Measurements from ENCODE around the gene HOXA4.

Gene HOXA4

GRCh38 chr7:27157702-27158431 is 27.3 kb upstream of the HOXA4 start:
- Mint-ChIP-seq H3K4me1 (ENCODE audit: low read depth) (peaks cover 57% of the 10 kb centered on the region), H3K27ac (no peak overlapping the region), H3K4me3 (no peak overlapping the region)

GRCh38 chr7:27156916-27157701 is 26.6 kb upstream of the HOXA4 start:
- Mint-ChIP-seq H3K9me3 (no peaks in the 10 kb centered on the region), H3K27me3 (peaks cover 93% of the 10 kb centered on the region), H3K4me1 (ENCODE audit: low read depth) (peaks cover 62% of the 10 kb centered on the region), H3K27ac (no peak overlapping the region), H3K36me3 (ENCODE audit: low read depth) (no peaks in the 10 kb centered on the region), H3K4me3 (peak overlapping the region; percentile 42)
- intact Hi-C loops (cut with micrococcal nuclease): loop anchor here (10.0 kb wide), 1 partner anchor 62 kb away; the partner anchor contains the start of gene HOXA1

More at GRCh38 chr7:27157702-27158431, 27.3 kb upstream of the HOXA4 start:
- Mint-ChIP-seq H3K9me3 (no peaks in the 10 kb centered on the region), H3K36me3 (ENCODE audit: low read depth) (no peaks in the 10 kb centered on the region), H3K27me3 (peaks cover 89% of the 10 kb centered on the region)
- intact Hi-C loops (cut with micrococcal nuclease): loop anchor here (10.0 kb wide), 1 partner anchor 63 kb away; the partner anchor contains the start of gene HOXA1

- Mint-ChIP-seq H3K4me1 (ENCODE audit: low read depth) (peaks cover 64% of the 10 kb centered on the region), H3K27me3 (peaks cover 93% of the 10 kb centered on the region), H3K9me3 (no peaks in the 10 kb centered on the region), H3K36me3 (ENCODE audit: low read depth) (no peaks in the 10 kb centered on the region), H3K27ac (no peak within 1 kb of the TSS), H3K4me3 (peak within 1 kb of the TSS; percentile 73)
- intact Hi-C loops (cut with micrococcal nuclease): loop anchor here (10.0 kb wide), 1 partner anchor 62 kb away; the partner anchor contains the start of gene HOXA1
Measured at GRCh38 chr7:27156508-27156898, 25.9 kb upstream of the HOXA4 start, which contains the start of gene HOXA7. HOXA7 (minus strand) TSS chr7:27156675; CDS start chr7:27156545, 130 bp downstream.

GRCh38 chr7:27155816-27156507 is 25.4 kb upstream of the HOXA4 start:
- Mint-ChIP-seq H3K4me1 (ENCODE audit: low read depth) (peaks cover 69% of the 10 kb centered on the region), H3K4me3 (peak overlapping the region; percentile 73), H3K27me3 (peaks cover 99% of the 10 kb centered on the region), H3K36me3 (ENCODE audit: low read depth) (no peaks in the 10 kb centered on the region), H3K9me3 (no peaks in the 10 kb centered on the region), H3K27ac (no peak overlapping the region)
- intact Hi-C loops (cut with micrococcal nuclease): loop anchor here (10.0 kb wide), 1 partner anchor 61 kb away; the partner anchor contains the start of gene HOXA1

- Mint-ChIP-seq H3K36me3 (ENCODE audit: low read depth) (no peaks in the 10 kb centered on the region), H3K4me1 (ENCODE audit: low read depth) (peaks cover 73% of the 10 kb centered on the region), H3K27ac (no peak overlapping the region), H3K27me3 (peaks cover 99% of the 10 kb centered on the region), H3K9me3 (no peaks in the 10 kb centered on the region), H3K4me3 (peak overlapping the region; percentile 71)
- intact Hi-C loops (cut with micrococcal nuclease): loop anchor here (10.0 kb wide), 1 partner anchor 60 kb away; the partner anchor contains the start of gene HOXA1
Measured at GRCh38 chr7:27154901-27155815, 24.6 kb upstream of the HOXA4 start.

- Mint-ChIP-seq H3K4me3 (peak overlapping the region; percentile 71), H3K9me3 (no peaks in the 10 kb centered on the region), H3K4me1 (ENCODE audit: low read depth) (peaks cover 66% of the 10 kb centered on the region), H3K36me3 (ENCODE audit: low read depth) (no peaks in the 10 kb centered on the region), H3K27ac (no peak overlapping the region), H3K27me3 (peaks cover 99% of the 10 kb centered on the region)
- intact Hi-C loops (cut with micrococcal nuclease): loop anchor here (10.0 kb wide), 1 partner anchor 60 kb away; the partner anchor contains the start of gene HOXA1
Measured at GRCh38 chr7:27154369-27154768, 23.8 kb upstream of the HOXA4 start.

- no peak overlapping the region for H3K4me3 Mint-ChIP-seq
- H3K27me3 Mint-ChIP-seq: peaks cover 99% of the 10 kb centered on the region
- intact Hi-C loops (cut with micrococcal nuclease): loop anchor here (10.0 kb wide), 1 partner anchor 59 kb away; the partner anchor contains the start of gene HOXA1
- peaks cover 62% of the 10 kb centered on the region for H3K4me1 Mint-ChIP-seq (ENCODE audit: low read depth)
- no peaks in the 10 kb centered on the region for H3K36me3 Mint-ChIP-seq (ENCODE audit: low read depth)
- no peaks in the 10 kb centered on the region for H3K9me3 Mint-ChIP-seq
- H3K27ac Mint-ChIP-seq: no peak overlapping the region
Measured at GRCh38 chr7:27153526-27153925, 23.0 kb upstream of the HOXA4 start.

- no peak overlapping the region for H3K4me3 Mint-ChIP-seq
Measured at GRCh38 chr7:27152816-27153442, 22.4 kb upstream of the HOXA4 start.

GRCh38 chr7:27151931-27152815 is 21.6 kb upstream of the HOXA4 start, which contains the start of gene HOXA3:
HOXA3 (minus strand) TSS chr7:27152583; CDS start chr7:27110640, 41,943 bp downstream.
- Mint-ChIP-seq H3K27ac (peak within 1 kb of the TSS; percentile 7), H3K27me3 (peaks cover 98% of the 10 kb centered on the region), H3K36me3 (ENCODE audit: low read depth) (no peaks in the 10 kb centered on the region), H3K4me3 (peak within 1 kb of the TSS; percentile 70), H3K9me3 (no peaks in the 10 kb centered on the region), H3K4me1 (ENCODE audit: low read depth) (peaks cover 61% of the 10 kb centered on the region)
- intact Hi-C loops (cut with micrococcal nuclease): loop anchor here (10.0 kb wide), 1 partner anchor 57 kb away; the partner anchor contains the start of gene HOXA1

More at GRCh38 chr7:27152816-27153442, 22.4 kb upstream of the HOXA4 start:
- Mint-ChIP-seq H3K27me3 (peaks cover 99% of the 10 kb centered on the region), H3K4me1 (ENCODE audit: low read depth) (peaks cover 62% of the 10 kb centered on the region), H3K9me3 (no peaks in the 10 kb centered on the region), H3K36me3 (ENCODE audit: low read depth) (no peaks in the 10 kb centered on the region), H3K27ac (no peak overlapping the region)
- intact Hi-C loops (cut with micrococcal nuclease): loop anchor here (10.0 kb wide), 1 partner anchor 58 kb away; the partner anchor contains the start of gene HOXA1

- intact Hi-C loops (cut with micrococcal nuclease): loop anchor here (10.0 kb wide), 1 partner anchor 57 kb away; the partner anchor contains the start of gene HOXA1
- H3K27ac Mint-ChIP-seq: peak overlapping the region; percentile 7
- peaks cover 65% of the 10 kb centered on the region for H3K4me1 Mint-ChIP-seq (ENCODE audit: low read depth)
- H3K36me3 Mint-ChIP-seq (ENCODE audit: low read depth): no peaks in the 10 kb centered on the region
- peak overlapping the region; percentile 70 for H3K4me3 Mint-ChIP-seq
- H3K27me3 Mint-ChIP-seq: peaks cover 98% of the 10 kb centered on the region
- H3K9me3 Mint-ChIP-seq: no peaks in the 10 kb centered on the region
Measured at GRCh38 chr7:27151341-27151930, 20.9 kb upstream of the HOXA4 start.

Data from dendritic cell treated with granulocyte-macrophage colony-stimulating factor and Interleukin-4, amounts not matched to agents 40 ng/mL and 50 ng/mL, for 4 days (primary cell).